ENCODE data around the gene LANCL2. TPM values are rescaled to one million over a fixed set of nuclear protein-coding genes. Genes with fewer than 3 reads are reported as not detected.

Gene LANCL2
- total and polyA plus RNA-seq, 2 experiments from 2014 or later, result 7.3 to 10.7 TPM

DNA sequence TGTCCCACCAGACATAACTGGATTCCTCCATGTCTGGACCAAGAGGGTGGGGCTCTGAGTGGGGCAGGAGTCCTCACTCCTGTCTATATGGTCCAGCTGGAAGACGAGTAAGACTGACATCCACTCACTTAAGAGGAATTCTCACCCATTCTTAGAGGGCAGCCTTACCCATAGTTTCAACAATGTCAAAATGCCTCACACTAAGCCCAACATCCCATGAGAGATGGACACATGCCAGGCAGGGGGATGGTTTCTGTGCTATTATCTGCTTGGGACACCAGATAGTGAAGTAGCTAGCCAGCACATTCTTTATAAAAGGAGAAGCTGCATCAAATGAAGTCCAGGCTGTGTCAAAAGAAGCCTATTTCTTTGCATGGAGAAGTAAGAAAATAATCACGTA lies 4.7 kb upstream of the LANCL2 start (continued):
- TF ChIP-seq ZNF462 (CRISPR knock-in tag; IDR thresholded peaks at IDR 0.05) (no peak), ETS1 (IDR thresholded peaks at IDR 0.05) (no peak)

DNA sequence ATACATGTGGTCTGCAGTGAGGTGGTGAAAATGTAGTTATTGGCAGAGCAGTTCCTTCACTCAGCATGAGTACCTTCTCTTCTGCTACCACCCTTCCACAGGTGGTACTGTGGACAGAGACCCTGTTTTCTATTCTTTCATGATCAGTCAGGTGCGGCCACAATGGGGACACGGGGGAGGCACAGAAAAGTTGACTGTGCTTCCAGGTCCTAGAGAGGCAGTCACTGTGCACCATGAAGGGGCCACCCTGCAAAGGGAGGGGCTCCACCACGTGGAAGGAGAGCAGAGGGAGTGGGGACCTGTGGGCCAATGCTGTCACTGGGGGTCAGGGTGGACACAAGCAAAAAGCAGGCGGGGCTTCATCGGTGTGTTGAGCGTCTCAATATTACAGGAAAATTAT lies 3.6 kb upstream of the LANCL2 start:
- H3K36me3 Mint-ChIP-seq (ENCODE audit: low read depth), result no peaks in the 10 kb centered on the region; the same call in 2 of the 3 replicates
- TF ChIP-seq ZNF462 (CRISPR knock-in tag; IDR thresholded peaks at IDR 0.05) (no peak), POLR2AphosphoS5 (IDR thresholded peaks at IDR 0.05; ENCODE audit: low read depth) (no peak), STAT1 (IDR thresholded peaks at IDR 0.05; ENCODE audit: unreplicated experiment) (no peak), ZNF331 (CRISPR knock-in tag; IDR thresholded peaks at IDR 0.05; ENCODE audit: low read depth) (no peak), NANOG (IDR thresholded peaks at IDR 0.05; ENCODE audit: borderline replicate concordance) (no peak), EZH2 (IDR thresholded peaks at IDR 0.05; ENCODE audit: low read depth, unreplicated experiment) (no peak)

More for the DNA sequence above, 3.6 kb upstream of the LANCL2 start:
- Histone ChIP-seq H3K4me1 (ENCODE audit: insufficient read depth) (peaks cover 6% of the 10 kb centered on the region; the same call in 1 of the 2 replicates), H3K36me3 (ENCODE audit: insufficient read depth) (no peaks in the 10 kb centered on the region), H3K79me2 (replicated peaks; ENCODE audit: insufficient read depth) (no peaks in the 10 kb centered on the region), H3K9me2 (ENCODE audit: insufficient read depth) (no peaks in the 10 kb centered on the region), H2AFZ (no peak overlapping the region), H3K4me2 (no peak overlapping the region), H4K20me1 (replicated peaks; ENCODE audit: insufficient read depth) (no peaks in the 10 kb centered on the region), H3K4me3 (no peak overlapping the region), H3F3A (replicated peaks; ENCODE audit: low read depth) (no peaks in the 10 kb centered on the region), H3K27ac (ENCODE audit: low read depth) (no peak overlapping the region), H3K27me3 (ENCODE audit: insufficient read depth) (no peaks in the 10 kb centered on the region)
- Mint-ChIP-seq H3K4me3 (no peak overlapping the region), H3K4me1 (peaks cover 10% of the 10 kb centered on the region), H3K27ac (no peak overlapping the region), H3K27me3 (ENCODE audit: insufficient read depth, low read depth, poor library complexity) (peaks cover 10% of the 10 kb centered on the region), H3K9me3 (peaks cover 2% of the 10 kb centered on the region; the same call in 1 of the 3 replicates)
- DNase-seq (ENCODE audit: low spot score), result no peak
- ATAC-seq, result no peak

Data from GM23338 (cell line).